ENCODE data around the gene PLEKHH3. TPM values are rescaled to one million over a fixed set of nuclear protein-coding genes. Genes with fewer than 3 reads are reported as not detected.

The PLEKHH3 gene
- polyA plus RNA-seq, 1 of the 3 experiments (the other 2 are of a cell fraction): 12.8 TPM

DNA sequence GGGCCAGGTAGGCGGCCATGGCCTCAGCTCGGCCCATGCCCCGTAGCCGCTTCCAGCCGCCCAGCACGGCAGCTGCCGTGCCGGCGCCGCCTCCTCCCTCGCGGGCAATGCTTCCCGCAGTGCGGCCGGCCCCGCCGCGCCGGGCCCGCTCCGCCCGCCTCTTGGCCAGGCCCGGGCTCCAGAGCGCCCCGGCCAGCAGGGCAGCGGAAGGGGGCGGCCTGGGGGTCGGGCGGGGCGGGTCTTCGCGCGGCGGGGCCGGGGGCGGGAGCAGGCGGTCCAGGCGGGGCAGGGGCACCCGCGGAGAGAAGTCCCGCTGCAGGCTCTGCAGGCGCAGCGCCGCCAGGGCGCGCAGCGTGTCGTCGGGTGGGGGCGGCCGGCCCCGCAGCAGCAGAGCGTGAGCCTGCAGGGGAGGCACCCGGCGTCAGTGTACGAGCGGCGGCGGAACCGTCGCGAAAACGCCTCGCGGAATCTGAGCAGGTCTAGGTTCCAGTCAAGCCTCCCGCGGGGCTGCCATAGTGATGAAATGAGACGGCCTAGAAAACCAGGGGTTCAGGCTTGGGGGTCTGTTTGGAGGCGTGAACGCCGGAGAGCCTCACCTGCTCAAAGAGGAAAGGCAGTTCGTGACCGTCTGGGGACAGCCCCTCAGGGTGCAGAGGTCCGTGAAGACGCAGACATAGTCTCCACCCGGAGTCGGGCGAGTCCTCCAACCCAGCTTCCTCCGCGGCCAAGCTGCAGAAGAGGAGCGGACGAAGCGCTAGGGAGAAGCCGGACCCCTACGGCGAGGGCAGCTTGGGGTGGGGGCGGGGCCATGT, 6.6 kb downstream of the PLEKHH3 start:
- H2AFZ ChIP-seq (ENCODE audit: low read depth): no peak overlapping the region
- ChIA-PET CTCF (interaction anchor here (1.2 to 6.2 kb wide), 5 partner anchors 9 to 92 kb away, joined by 3 to 37 read pairs (median 4); partner anchors contain the start of gene PSMC3IP), POLR2A (no interaction called here)
- TF ChIP-seq, protein P1, sequence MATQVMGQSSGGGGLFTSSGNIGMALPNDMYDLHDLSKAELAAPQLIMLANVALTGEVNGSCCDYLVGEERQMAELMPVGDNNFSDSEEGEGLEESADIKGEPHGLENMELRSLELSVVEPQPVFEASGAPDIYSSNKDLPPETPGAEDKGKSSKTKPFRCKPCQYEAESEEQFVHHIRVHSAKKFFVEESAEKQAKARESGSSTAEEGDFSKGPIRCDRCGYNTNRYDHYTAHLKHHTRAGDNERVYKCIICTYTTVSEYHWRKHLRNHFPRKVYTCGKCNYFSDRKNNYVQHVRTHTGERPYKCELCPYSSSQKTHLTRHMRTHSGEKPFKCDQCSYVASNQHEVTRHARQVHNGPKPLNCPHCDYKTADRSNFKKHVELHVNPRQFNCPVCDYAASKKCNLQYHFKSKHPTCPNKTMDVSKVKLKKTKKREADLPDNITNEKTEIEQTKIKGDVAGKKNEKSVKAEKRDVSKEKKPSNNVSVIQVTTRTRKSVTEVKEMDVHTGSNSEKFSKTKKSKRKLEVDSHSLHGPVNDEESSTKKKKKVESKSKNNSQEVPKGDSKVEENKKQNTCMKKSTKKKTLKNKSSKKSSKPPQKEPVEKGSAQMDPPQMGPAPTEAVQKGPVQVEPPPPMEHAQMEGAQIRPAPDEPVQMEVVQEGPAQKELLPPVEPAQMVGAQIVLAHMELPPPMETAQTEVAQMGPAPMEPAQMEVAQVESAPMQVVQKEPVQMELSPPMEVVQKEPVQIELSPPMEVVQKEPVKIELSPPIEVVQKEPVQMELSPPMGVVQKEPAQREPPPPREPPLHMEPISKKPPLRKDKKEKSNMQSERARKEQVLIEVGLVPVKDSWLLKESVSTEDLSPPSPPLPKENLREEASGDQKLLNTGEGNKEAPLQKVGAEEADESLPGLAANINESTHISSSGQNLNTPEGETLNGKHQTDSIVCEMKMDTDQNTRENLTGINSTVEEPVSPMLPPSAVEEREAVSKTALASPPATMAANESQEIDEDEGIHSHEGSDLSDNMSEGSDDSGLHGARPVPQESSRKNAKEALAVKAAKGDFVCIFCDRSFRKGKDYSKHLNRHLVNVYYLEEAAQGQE (IDR thresholded peaks at IDR 0.05; ENCODE audit: low read depth, low read length): no peak
- TF ChIP-seq YY1 (IDR thresholded peaks at IDR 0.05; ENCODE audit: low read depth) (no peak), RXRA (IDR thresholded peaks at IDR 0.05; ENCODE audit: borderline replicate concordance, low read depth) (no peak), TEAD4 (IDR thresholded peaks at IDR 0.05; ENCODE audit: borderline replicate concordance, insufficient read depth) (no peak), GATA2 (CRISPR knock-in tag; IDR thresholded peaks at IDR 0.05) (no peak), POLR2AphosphoS5 (IDR thresholded peaks at IDR 0.05; ENCODE audit: low read depth, low read length) (no peak), NFIC (IDR thresholded peaks at IDR 0.05; ENCODE audit: borderline replicate concordance) (no peak), MEF2A (IDR thresholded peaks at IDR 0.05; ENCODE audit: borderline replicate concordance, low read depth) (no peak), MXI1 (IDR thresholded peaks at IDR 0.05; ENCODE audit: low read depth, low read length) (no peak), CTCF (IDR thresholded peaks at IDR 0.05) (no peak)
- TF ChIP-seq, protein P2, sequence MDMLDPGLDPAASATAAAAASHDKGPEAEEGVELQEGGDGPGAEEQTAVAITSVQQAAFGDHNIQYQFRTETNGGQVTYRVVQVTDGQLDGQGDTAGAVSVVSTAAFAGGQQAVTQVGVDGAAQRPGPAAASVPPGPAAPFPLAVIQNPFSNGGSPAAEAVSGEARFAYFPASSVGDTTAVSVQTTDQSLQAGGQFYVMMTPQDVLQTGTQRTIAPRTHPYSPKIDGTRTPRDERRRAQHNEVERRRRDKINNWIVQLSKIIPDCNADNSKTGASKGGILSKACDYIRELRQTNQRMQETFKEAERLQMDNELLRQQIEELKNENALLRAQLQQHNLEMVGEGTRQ (IDR thresholded peaks at IDR 0.05; ENCODE audit: borderline replicate concordance, low read depth, low read length): no peak
- TF ChIP-seq, protein P3, sequence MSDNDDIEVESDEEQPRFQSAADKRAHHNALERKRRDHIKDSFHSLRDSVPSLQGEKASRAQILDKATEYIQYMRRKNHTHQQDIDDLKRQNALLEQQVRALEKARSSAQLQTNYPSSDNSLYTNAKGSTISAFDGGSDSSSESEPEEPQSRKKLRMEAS (IDR thresholded peaks at IDR 0.05; ENCODE audit: low read depth): no peak
- H3K9me3 ChIP-seq: no peaks in the 10 kb centered on the region
- peak; percentile 29 for DNase-seq
- H3F3A ChIP-seq (replicated peaks; ENCODE audit: insufficient read depth): peaks cover 18% of the 10 kb centered on the region
- H3K36me3 ChIP-seq (replicated peaks in 1 of 2; ENCODE audit: control insufficient read depth in 1 of 2, insufficient read depth in 2 of 2, low read length in 1 of 2): peaks cover 32 to 58% of the 10 kb centered on the region in 2 experiments
- no peak overlapping the region for H3K4me3 ChIP-seq (ENCODE audit: low read depth in 2 of 2, low read length in 1 of 2)
- H3K27me3 ChIP-seq (ENCODE audit: insufficient read depth): no peaks in the 10 kb centered on the region
- H3K79me2 ChIP-seq (ENCODE audit: insufficient read depth): peaks cover 30% of the 10 kb centered on the region
- peaks cover 17 to 44% of the 10 kb centered on the region in 2 experiments for H3K4me1 ChIP-seq (ENCODE audit: control insufficient read depth in 1 of 2, insufficient read depth in 2 of 2, low read depth in 1 of 2, low read length in 1 of 2)
- no peaks in the 10 kb centered on the region for H3K9me2 ChIP-seq
- H3K4me2 ChIP-seq: no peak overlapping the region
- 96% methylated on average over 81 of the region's 87 CpGs for WGBS (ENCODE audit: low lambda C conversion rate)
- peak overlapping the region in 1 of 2 experiments; percentile 69; a peak in 1 of 4 replicates for H3K27ac ChIP-seq (ENCODE audit: low read depth in 2 of 2, low read length in 1 of 2)
- no peak overlapping the region for H3K9ac ChIP-seq
- H4K20me1 ChIP-seq (ENCODE audit: insufficient read depth): peaks cover 18% of the 10 kb centered on the region
